HG02759 (cell line): Measurements from ENCODE around the gene RBFOX1.

Experiments used
- ATAC-seq: cut with Tn5 transposase; IDR thresholded peaks from one replicate; pipeline ENCODE4 v1.9.1; 2021; ENCODE audit warnings: mild to moderate bottlenecking, moderate library complexity; ENCODE audit not compliant: unreplicated experiment

RBFOX1 gene

GRCh38 chr16:7584561-7584960 lies 251.9 kb downstream of the RBFOX1 start:
- no peak for ATAC-seq

GRCh38 chr16:7585705-7586104 lies 253.1 kb downstream of the RBFOX1 start:
- no peak for ATAC-seq

GRCh38 chr16:7590934-7591333 lies 258.3 kb downstream of the RBFOX1 start:
- no peak for ATAC-seq

- no peak for ATAC-seq
These were observed 263.7 kb downstream of the RBFOX1 start for GRCh38 chr16:7596308-7596707.

GRCh38 chr16:7597677-7598076 lies 265.0 kb downstream of the RBFOX1 start:
- ATAC-seq = no peak

GRCh38 chr16:7601100-7601499 lies 268.5 kb downstream of the RBFOX1 start:
- ATAC-seq = no peak

GRCh38 chr16:7602291-7602950 lies 269.8 kb downstream of the RBFOX1 start:
- no peak for ATAC-seq

GRCh38 chr16:7605812-7606211 lies 273.2 kb downstream of the RBFOX1 start:
- no peak for ATAC-seq

- no peak for ATAC-seq
These were observed 280.0 kb downstream of the RBFOX1 start for GRCh38 chr16:7612671-7613070.

GRCh38 chr16:7613518-7613917 lies 280.9 kb downstream of the RBFOX1 start:
- no peak for ATAC-seq

GRCh38 chr16:7614021-7614795 lies 281.6 kb downstream of the RBFOX1 start:
- ATAC-seq = no peak

- ATAC-seq = no peak
These were observed 282.9 kb downstream of the RBFOX1 start for GRCh38 chr16:7615565-7615964.

GRCh38 chr16:7624871-7625766 lies 292.5 kb downstream of the RBFOX1 start:
- ATAC-seq = no peak

GRCh38 chr16:7628981-7629380 lies 296.3 kb downstream of the RBFOX1 start:
- no peak for ATAC-seq

- ATAC-seq = no peak
These were observed 296.9 kb downstream of the RBFOX1 start for GRCh38 chr16:7629571-7629970.

GRCh38 chr16:7637446-7637845 lies 304.8 kb downstream of the RBFOX1 start:
- ATAC-seq = no peak

- ATAC-seq = no peak
These were observed 305.7 kb downstream of the RBFOX1 start for GRCh38 chr16:7638306-7638705.

- no peak for ATAC-seq
These were observed 307.7 kb downstream of the RBFOX1 start for GRCh38 chr16:7640334-7640733.

- ATAC-seq = no peak
These were observed 311.5 kb downstream of the RBFOX1 start for GRCh38 chr16:7644176-7644575.

- no peak for ATAC-seq
These were observed 312.2 kb downstream of the RBFOX1 start for GRCh38 chr16:7644811-7645210.

GRCh38 chr16:7646821-7647500 lies 314.3 kb downstream of the RBFOX1 start:
- no peak for ATAC-seq
